Fibroblast of pulmonary artery (primary cell): Measurements from ENCODE around the gene AXIN1.
"Not testable (repeated sequence)": the region's sequence is repeated elsewhere in the genome, so short reads cannot be mapped to it uniquely, and the experiment has no call there.

ENCODE experiments used
- DNase-seq: peaks from one replicate; pipeline ENCODE4 v3.0.0-alpha.2; 2010; ENCODE audit warnings: low read depth
- H3K4me3 ChIP-seq: replicated peaks from 2 replicates; pipeline ENCODE4 v1.5.1; 2011; ENCODE audit warnings: low read depth, mild to moderate bottlenecking, control low read depth, low read length, moderate library complexity
- TF ChIP-seq, protein P1 (sequence below): IDR thresholded peaks from 2 replicates; pipeline ENCODE4 v1.5.1; 2011; ENCODE audit warnings: mild to moderate bottlenecking, control low read depth, low read length, inconsistent platforms; ENCODE audit errors: missing control alignments

The AXIN1 gene

DNA sequence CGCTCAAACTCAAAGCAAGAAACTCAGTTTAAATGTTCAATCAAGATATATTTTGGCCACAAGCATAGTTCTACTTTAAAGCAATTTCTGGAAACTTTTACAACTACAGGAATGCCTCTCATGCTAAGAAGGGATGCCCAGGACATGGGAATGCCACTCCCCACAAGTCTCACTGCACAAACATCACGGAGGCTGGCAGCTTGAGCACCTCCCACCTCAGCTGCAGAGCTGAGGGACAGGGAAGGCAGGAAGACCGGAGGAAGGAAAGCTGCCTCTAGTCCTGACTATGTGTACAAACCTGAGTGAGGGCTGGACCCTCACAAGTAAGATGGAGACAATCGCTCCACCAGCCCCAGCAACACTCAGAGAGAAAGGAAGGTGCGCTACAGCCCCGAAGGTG, 5.3 kb downstream of the AXIN1 start:
- H3K4me3 ChIP-seq = no peak overlapping the region
- TF ChIP-seq, protein P1, sequence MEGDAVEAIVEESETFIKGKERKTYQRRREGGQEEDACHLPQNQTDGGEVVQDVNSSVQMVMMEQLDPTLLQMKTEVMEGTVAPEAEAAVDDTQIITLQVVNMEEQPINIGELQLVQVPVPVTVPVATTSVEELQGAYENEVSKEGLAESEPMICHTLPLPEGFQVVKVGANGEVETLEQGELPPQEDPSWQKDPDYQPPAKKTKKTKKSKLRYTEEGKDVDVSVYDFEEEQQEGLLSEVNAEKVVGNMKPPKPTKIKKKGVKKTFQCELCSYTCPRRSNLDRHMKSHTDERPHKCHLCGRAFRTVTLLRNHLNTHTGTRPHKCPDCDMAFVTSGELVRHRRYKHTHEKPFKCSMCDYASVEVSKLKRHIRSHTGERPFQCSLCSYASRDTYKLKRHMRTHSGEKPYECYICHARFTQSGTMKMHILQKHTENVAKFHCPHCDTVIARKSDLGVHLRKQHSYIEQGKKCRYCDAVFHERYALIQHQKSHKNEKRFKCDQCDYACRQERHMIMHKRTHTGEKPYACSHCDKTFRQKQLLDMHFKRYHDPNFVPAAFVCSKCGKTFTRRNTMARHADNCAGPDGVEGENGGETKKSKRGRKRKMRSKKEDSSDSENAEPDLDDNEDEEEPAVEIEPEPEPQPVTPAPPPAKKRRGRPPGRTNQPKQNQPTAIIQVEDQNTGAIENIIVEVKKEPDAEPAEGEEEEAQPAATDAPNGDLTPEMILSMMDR = no peak
- no peak for DNase-seq

DNA sequence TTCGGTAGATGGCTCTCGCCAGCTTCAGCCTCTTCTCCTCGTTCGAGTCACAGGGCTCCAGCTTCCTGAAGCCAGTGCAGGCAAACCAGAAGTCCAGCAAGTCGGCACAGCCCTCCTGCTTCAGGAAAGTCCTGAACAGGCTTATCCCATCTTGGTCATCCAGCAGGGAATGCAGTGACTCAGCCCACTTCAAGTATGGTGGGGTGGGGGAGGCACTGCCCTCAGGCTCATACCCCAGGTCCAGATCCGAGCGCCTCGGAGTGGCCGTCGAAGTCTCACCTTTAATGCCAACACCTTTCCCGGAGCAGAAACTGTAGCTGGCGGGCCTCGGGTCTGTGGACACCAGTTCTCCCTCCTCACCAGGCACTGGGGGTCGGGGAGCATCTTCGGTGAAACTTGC, 5.9 kb downstream of the AXIN1 start:
- DNase-seq = peak; percentile 25
- no peak overlapping the region for H3K4me3 ChIP-seq
- TF ChIP-seq, protein P1 = no peak

DNA sequence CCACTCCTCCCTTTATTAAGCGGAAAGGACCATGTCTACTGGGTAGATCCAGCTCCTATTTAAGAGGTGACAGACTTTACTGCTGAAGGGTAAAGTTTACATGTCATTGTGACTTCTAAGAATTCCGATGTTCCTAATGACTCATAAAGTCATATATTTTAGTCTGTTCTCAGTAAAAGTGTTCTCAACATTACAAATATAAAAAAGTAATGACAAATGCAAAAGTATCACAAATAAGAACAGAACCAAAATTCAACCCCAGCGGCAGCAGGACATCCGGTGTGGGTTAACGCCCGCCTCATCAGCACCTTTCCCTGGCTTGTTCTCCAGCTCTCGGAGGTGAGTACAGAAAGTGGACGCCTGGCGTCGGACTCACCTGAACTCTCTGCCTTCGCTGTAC, 6.8 kb downstream of the AXIN1 start:
- H3K4me3 ChIP-seq = no peak overlapping the region
- TF ChIP-seq, protein P1 = no peak
- no peak for DNase-seq

DNA sequence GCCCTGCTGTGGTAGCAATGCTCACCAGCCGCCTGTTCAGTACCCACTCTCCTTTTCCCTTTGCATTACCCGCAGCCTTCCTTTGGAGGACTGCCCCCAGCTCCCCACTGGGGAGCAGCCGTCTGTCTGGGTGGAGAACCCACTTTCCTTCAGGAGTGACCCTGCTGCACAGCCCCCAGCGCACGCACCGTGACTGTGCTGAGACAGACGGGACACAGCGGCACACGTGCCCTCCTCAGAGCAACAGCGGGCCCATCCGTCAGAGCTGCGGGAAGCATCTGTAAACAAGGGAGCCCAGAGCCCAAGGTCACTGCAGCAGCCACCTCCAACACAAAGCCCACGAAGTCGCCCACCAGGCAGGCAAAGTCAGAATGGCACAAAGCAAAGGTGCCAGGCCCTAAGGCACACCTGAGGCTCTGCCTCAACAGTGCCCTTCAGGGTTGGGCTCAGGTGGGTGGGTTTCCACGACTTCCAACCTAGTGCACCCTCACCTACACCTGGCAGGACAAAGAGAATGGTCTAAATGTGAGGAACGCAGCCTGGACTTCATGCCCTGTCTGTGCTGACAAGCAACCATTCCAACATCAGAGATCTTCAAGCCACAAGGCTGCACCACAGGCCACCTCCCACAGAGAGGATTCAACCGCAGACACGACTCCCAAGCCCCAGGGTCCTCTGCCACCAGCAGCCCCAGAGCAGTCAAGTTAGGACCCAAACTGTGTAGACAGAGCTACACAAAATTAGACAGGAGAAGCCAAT, 9.9 kb downstream of the AXIN1 start:
- DNase-seq = no peak
- TF ChIP-seq, protein P1 = no peak
- H3K4me3 ChIP-seq = no peak overlapping the region

DNA sequence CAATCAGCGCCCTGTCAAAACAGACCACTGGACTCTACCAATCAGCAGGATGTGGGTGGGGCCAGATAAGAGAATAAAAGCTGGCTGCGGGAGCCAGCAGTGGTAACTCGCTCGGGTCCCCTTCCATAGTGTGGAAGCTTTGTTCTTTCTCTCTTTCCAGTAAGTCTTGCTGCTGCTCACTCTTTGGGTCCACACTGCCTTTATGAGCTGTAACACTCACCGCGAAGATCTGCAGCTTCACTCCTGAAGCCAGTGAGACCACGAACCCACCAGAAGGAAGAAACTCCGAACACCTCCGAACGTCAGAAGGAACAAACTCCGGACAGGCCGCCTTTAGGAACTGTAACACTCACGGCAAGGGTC, 10.6 kb downstream of the AXIN1 start:
- not testable (repeated sequence) for H3K4me3 ChIP-seq

DNA sequence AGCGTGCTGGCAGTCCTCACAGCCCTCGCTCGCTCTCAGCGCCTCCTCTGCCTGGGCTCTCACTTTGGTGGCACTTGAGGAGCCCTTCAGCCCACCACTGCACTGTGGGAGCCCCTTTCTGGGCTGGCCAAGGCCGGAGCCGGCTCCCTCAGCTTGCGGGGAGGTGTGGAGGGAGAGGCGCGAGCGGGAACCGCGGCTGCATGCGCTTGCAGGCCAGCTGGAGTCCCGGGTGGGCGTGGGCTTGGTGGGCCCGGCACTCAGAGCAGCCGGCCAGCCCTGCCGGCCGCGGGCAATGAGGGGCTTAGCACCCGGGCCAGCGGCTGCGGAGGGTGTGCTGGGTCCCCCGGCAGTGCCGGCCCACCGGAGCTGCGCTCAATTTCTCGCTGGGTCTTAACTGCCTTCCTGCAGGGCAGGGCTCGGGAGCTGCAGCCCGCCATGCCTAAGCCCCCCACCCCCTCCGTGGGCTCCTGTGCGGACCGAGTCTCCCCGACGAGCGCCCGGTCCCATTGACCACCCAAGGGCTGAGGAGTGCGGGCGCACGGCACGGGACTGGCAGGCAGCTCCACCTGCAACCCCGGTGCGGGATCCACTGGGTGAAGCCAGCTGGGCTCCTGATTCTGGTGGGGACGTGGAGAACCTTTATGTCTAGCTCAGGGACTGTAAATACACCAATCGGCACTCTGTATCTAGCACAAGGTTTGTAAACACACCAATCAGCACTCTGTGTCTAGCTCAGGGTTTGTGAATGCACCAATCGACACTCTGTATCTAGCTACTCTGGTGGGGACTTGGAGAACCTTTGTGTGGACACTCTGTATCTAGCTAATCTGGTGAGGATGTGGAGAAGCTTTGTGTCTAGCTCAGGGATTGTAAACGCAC, 11.2 kb downstream of the AXIN1 start:
- DNase-seq, H3K4me3 ChIP-seq: not testable (repeated sequence)

More for the DNA sequence above, 10.6 kb downstream of the AXIN1 start:
- not testable (repeated sequence) for DNase-seq

DNA sequence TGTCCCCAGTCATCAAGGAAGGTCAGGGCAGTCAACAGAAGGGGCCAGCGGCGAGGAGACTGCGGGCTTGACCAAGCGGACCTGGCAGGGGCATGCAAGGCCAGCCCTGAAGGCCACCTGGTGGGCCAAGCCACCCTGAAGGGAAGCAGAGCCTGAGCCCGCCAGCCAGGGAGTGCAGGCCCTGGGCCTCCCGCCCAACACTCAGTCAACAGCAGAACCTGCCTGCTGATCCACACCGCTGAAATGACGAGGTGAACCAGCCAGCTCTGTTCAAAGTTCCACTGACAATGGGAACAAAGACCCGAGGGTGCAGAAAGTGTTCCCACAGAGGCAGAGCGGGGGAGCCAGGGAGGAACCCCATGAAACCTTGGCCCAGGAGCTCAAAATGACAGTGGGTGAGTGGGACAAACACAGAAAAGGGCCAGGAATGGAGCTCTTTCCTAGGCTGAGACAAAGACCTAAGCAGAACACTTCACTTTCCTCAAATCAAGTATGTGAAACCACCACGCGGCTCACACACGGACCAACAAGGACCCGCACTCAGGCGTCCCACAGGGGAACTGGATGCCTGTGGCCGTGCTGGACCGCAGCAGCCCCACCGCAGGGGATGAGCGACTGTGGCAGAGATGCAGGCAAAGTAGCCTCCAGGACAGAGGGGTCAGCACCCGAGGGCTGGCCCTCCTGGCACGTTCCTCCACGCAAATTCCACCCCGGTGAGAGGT, 12.0 kb downstream of the AXIN1 start:
- TF ChIP-seq, protein P1 = no peak
- no peak for DNase-seq
- no peak overlapping the region for H3K4me3 ChIP-seq
